MM.1S (cell line): Measurements from ENCODE around the gene CRIP3.

Source experiments
- DNase-seq: peaks from one replicate; pipeline ENCODE4 v3.0.0-alpha.2; 2015
- H2AFZ ChIP-seq: fragments of 300-600 bp; sonication (generic); 2 replicates; pipeline ENCODE4 v1.6.0; 2016; ENCODE audit warnings: antibody characterized with exemption, low read length
- H3F3A ChIP-seq: fragments of 300-600 bp; sonication (generic); 2 replicates; pipeline ENCODE4 v1.6.1; 2016; ENCODE audit warnings: mild to moderate bottlenecking, antibody characterized with exemption, low read length, moderate library complexity, mixed read lengths; ENCODE audit not compliant: insufficient read depth
- H3K27ac ChIP-seq: fragments of 300-600 bp; sonication (generic); 2 replicates; pipeline ENCODE4 v1.5.1; 2016; ENCODE audit warnings: mild to moderate bottlenecking, low read length
- H3K27me3 ChIP-seq: fragments of 300-600 bp; sonication (generic); replicated peaks from 2 replicates; pipeline ENCODE4 v1.6.0; 2016; ENCODE audit warnings: low read length; ENCODE audit not compliant: insufficient read depth
- H3K36me3 ChIP-seq: fragments of 300-600 bp; sonication (generic); replicated peaks from 2 replicates; pipeline ENCODE4 v1.6.1; 2016; ENCODE audit warnings: mild to moderate bottlenecking, low read length, mixed read lengths; ENCODE audit not compliant: insufficient read depth
- H3K4me1 ChIP-seq: fragments of 300-600 bp; sonication (generic); 2 replicates; pipeline ENCODE4 v1.6.1; 2016; ENCODE audit warnings: low read length, mixed read lengths
- H3K4me2 ChIP-seq: fragments of 300-600 bp; sonication (generic); 2 replicates; pipeline ENCODE4 v1.6.0; 2016; ENCODE audit warnings: low read depth, low read length
- H3K4me3 ChIP-seq: fragments of 300-600 bp; sonication (generic); 2 replicates; pipeline ENCODE4 v1.5.1; 2016; ENCODE audit warnings: low read length, mixed read lengths
- H3K79me2 ChIP-seq: fragments of 300-600 bp; sonication (generic); 2 replicates; pipeline ENCODE4 v1.6.1; 2016; ENCODE audit warnings: mixed run types, low read length, mixed read lengths
- H3K9ac ChIP-seq: fragments of 300-600 bp; sonication (generic); 2 replicates; pipeline ENCODE4 v1.6.1; 2016; ENCODE audit warnings: low read length, mixed read lengths
- H3K9me2 ChIP-seq: fragments of 300-600 bp; sonication (generic); replicated peaks from 2 replicates; pipeline ENCODE4 v1.6.1; 2016; ENCODE audit warnings: mild to moderate bottlenecking, low read length, mixed read lengths; ENCODE audit not compliant: insufficient read depth
- H3K9me3 ChIP-seq: fragments of 300-600 bp; sonication (generic); replicated peaks from 2 replicates; pipeline ENCODE4 v1.6.1; 2016; ENCODE audit warnings: mild to moderate bottlenecking, low read length, mixed read lengths; ENCODE audit not compliant: insufficient read depth
- H4K20me1 ChIP-seq: fragments of 300-600 bp; sonication (generic); 2 replicates; pipeline ENCODE4 v1.6.1; 2016; ENCODE audit warnings: mild to moderate bottlenecking, low read length, moderate library complexity, mixed read lengths; ENCODE audit not compliant: insufficient read depth
- EZH2 ChIP-seq: fragments of 300-600 bp; sonication (generic); optimal IDR thresholded peaks from 2 replicates; pipeline ENCODE3; 2017; ENCODE audit warnings: low read depth, mild to moderate bottlenecking, antibody characterized with exemption, low read length, mixed read lengths
- EZH2phosphoT487 ChIP-seq: fragments of 300-600 bp; sonication (generic); IDR thresholded peaks from 2 replicates; pipeline ENCODE4 v1.6.1; 2018; ENCODE audit warnings: antibody characterized with exemption, low read length
- TF ChIP-seq, protein P1 (sequence below): fragments of 300-600 bp; sonication (generic); IDR thresholded peaks from 2 replicates; pipeline ENCODE4 v1.5.1; 2016; ENCODE audit warnings: antibody characterized with exemption, low read length, mixed read lengths

Gene CRIP3

GRCh38 chr6:43274916-43275597 is 33.6 kb downstream of the CRIP3 start:
- Histone ChIP-seq H3K4me3 (0 out of 2 replicates have a peak overlapping the region, but pooled peaks have one; percentile 36), H3K27me3 (peaks cover 30% of the 10 kb centered on the region), H3K4me1 (no peaks in the 10 kb centered on the region), H2AFZ (no peak overlapping the region), H4K20me1 (no peaks in the 10 kb centered on the region), H3K9me2 (no peaks in the 10 kb centered on the region), H3K9me3 (no peaks in the 10 kb centered on the region), H3K27ac (no peak overlapping the region), H3F3A (no peaks in the 10 kb centered on the region), H3K9ac (no peak overlapping the region), H3K36me3 (no peaks in the 10 kb centered on the region), H3K4me2 (peak overlapping the region; percentile 54), H3K79me2 (no peaks in the 10 kb centered on the region)
- DNase-seq: no peak
- TF ChIP-seq, protein P1, sequence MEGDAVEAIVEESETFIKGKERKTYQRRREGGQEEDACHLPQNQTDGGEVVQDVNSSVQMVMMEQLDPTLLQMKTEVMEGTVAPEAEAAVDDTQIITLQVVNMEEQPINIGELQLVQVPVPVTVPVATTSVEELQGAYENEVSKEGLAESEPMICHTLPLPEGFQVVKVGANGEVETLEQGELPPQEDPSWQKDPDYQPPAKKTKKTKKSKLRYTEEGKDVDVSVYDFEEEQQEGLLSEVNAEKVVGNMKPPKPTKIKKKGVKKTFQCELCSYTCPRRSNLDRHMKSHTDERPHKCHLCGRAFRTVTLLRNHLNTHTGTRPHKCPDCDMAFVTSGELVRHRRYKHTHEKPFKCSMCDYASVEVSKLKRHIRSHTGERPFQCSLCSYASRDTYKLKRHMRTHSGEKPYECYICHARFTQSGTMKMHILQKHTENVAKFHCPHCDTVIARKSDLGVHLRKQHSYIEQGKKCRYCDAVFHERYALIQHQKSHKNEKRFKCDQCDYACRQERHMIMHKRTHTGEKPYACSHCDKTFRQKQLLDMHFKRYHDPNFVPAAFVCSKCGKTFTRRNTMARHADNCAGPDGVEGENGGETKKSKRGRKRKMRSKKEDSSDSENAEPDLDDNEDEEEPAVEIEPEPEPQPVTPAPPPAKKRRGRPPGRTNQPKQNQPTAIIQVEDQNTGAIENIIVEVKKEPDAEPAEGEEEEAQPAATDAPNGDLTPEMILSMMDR: no peak
- no peak for TF ChIP-seq EZH2phosphoT487
- TF ChIP-seq EZH2: no peak

DNA sequence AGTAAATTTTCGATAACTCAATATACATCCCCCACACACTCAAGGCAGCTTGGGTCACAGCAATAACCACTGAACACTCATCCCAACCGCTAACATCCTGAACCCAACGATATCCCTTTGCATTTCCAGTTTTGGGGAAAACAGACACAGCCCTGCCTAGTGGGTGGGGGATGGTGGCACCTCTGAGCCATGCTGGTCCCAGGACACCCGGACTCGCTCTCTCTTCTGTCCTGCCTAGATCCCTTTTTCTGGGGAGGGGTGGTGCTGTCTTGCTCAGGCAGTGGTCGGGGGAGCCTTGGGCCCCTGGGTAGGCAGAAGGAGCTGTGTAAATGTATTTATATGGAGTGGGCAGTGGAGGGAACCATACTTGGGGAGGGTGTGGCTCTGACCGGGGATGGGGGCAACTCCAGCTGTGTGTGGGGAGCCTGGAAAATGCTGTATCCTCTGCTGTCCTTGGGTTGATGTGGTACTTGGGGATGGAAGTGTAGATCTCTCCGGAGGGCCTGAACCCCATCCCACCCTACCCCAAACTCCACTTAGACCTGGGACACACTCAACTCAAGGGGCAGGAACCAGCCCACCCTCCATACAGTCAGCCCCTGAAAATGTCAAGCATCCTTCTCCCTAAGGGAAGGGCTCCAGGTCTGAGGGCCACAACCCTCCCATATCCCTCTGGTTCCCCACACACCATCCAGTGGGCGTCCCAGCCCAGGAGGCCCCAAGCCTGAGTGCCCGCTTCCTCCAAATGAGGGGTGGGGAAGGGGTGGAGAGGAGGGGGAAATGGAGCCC is 34.3 kb downstream of the CRIP3 start:
- H3K27ac ChIP-seq: no peak overlapping the region
- no peak overlapping the region for H3K9ac ChIP-seq
- no peak overlapping the region for H3K4me3 ChIP-seq
- H3K27me3 ChIP-seq: peaks cover 30% of the 10 kb centered on the region
- H4K20me1 ChIP-seq: no peaks in the 10 kb centered on the region
- no peaks in the 10 kb centered on the region for H3K36me3 ChIP-seq
- H3K4me1 ChIP-seq: no peaks in the 10 kb centered on the region
- H3K9me2 ChIP-seq: no peaks in the 10 kb centered on the region
- no peaks in the 10 kb centered on the region for H3K79me2 ChIP-seq
- TF ChIP-seq, protein P1: no peak
- no peak for TF ChIP-seq EZH2phosphoT487
- TF ChIP-seq EZH2: no peak
- no peaks in the 10 kb centered on the region for H3F3A ChIP-seq
- no peak overlapping the region for H2AFZ ChIP-seq
- H3K9me3 ChIP-seq: no peaks in the 10 kb centered on the region
- no peak overlapping the region for H3K4me2 ChIP-seq
- DNase-seq: no peak

GRCh38 chr6:43273707-43274106 is 34.9 kb downstream of the CRIP3 start:
- DNase-seq: no peak

More at GRCh38 chr6:43273707-43274106, 34.9 kb downstream of the CRIP3 start:
- Histone ChIP-seq H3K9me3 (no peaks in the 10 kb centered on the region), H3K36me3 (no peaks in the 10 kb centered on the region), H2AFZ (no peak overlapping the region), H3K9ac (no peak overlapping the region), H3K79me2 (no peaks in the 10 kb centered on the region), H3F3A (no peaks in the 10 kb centered on the region), H3K4me1 (no peaks in the 10 kb centered on the region), H3K4me2 (no peak overlapping the region), H3K27me3 (peaks cover 30% of the 10 kb centered on the region), H3K9me2 (no peaks in the 10 kb centered on the region), H3K4me3 (no peak overlapping the region), H4K20me1 (no peaks in the 10 kb centered on the region), H3K27ac (no peak overlapping the region)
- no peak for TF ChIP-seq EZH2phosphoT487
- TF ChIP-seq, protein P1: no peak
- no peak for TF ChIP-seq EZH2
